ENCODE results near the gene TTC3.

GRCh38 chr21:37074197-37074510, 1.1 kb downstream of the TTC3 start:
- TF ChIP-seq CTCF (IDR thresholded peaks at IDR 0.05) (no peak), POLR2AphosphoS5 (IDR thresholded peaks at IDR 0.05) (no peak), POLR2A (IDR thresholded peaks at IDR 0.05) (no peak)
